GM21528 (cell line): ENCODE measurements around the gene CAP2.
"Not testable (repeated sequence)": the region's sequence is repeated elsewhere in the genome, so short reads cannot be mapped to it uniquely, and the experiment has no call there.

Experiments used
- ATAC-seq: cut with Tn5 transposase; IDR thresholded peaks from one replicate; pipeline ENCODE4 v1.9.1; 2021; ENCODE audit warnings: mild to moderate bottlenecking, moderate library complexity; ENCODE audit not compliant: unreplicated experiment, low FRiP score

The CAP2 gene

GRCh38 chr6:17431581-17431980 is 38.2 kb downstream of the CAP2 start:
- ATAC-seq = no peak

- no peak for ATAC-seq
These were observed 39.0 kb downstream of the CAP2 start for GRCh38 chr6:17432356-17432755.

- no peak for ATAC-seq
These were observed 46.0 kb downstream of the CAP2 start for GRCh38 chr6:17439243-17439993.

GRCh38 chr6:17440811-17441210 is 47.4 kb downstream of the CAP2 start:
- ATAC-seq = not testable (repeated sequence)

- ATAC-seq = no peak
These were observed 48.8 kb downstream of the CAP2 start for GRCh38 chr6:17442196-17442595.

- no peak for ATAC-seq
These were observed 53.3 kb downstream of the CAP2 start for GRCh38 chr6:17446713-17447112.

GRCh38 chr6:17448165-17448564 is 54.8 kb downstream of the CAP2 start:
- ATAC-seq = no peak

DNA sequence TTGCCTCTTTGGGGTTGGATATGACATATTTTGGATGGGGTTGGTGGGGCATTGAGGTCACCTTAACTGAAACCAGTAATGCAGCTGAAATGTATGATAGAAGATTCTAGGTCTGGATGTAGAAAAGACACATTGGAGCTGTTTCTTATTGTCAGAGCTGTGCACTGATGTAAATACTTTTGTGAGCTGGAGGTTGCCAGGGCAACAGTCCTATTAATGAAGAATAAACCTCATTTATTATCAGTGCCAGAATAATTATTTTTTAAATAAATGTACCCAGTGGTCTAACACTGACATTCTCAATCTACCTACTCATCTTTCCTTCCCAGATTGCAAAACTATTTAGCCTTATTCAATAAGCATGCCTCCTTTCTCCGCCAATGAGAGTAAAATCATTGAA is 57.0 kb downstream of the CAP2 start:
- no peak for ATAC-seq

DNA sequence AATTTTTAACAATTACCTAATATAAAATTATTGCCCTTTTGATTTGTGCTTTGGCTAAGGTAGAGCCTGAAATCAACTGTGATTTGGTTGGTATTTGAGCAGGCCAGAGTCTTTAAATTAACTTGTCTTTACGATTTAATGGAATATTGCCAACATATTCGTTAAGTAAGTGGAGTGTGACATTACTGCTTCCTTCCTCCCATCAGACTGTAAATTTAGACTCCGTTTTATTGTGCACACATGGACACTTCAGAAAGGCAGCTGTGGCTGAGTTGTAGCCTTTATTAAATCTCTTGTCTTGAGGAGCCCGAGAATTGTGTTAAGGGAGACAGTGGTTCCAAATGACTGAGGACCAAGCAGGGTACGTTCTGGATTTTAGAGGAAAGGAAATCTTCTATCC is 57.4 kb downstream of the CAP2 start:
- ATAC-seq = no peak

- no peak for ATAC-seq
These were observed 58.7 kb downstream of the CAP2 start for GRCh38 chr6:17452096-17452495.

DNA sequence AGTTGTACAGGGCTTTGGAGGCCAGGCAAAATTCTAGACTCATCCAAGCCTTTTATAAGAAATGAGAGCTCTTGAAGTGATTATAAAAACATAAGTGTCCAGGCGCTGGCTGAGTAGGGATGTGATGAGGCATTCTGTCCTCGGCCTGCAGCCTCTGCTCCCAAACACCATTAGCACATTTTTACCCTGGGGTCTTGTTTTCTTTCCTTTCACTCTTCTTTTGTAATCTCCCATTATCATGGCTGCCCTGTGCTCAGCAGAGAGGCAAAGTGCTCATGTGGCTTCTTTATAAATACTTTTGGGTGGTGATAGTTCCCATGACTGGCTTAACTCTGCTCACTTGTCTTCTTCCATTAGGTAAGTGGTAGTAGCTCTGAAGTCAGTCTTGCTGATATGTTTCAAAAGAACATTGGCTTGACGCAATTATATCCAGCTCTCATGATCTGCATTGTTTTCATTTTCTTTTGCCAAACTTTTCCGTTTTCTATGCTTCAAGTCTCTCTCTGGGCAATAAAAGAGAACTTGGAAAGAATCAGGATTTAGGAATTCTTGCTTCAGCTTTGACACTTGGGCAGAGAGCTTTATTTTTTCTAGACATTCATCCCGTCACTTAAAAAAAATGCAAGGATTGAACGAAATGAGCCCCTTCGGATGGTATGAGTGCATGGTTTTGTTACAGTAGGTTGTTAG is 61.1 kb downstream of the CAP2 start:
- no peak for ATAC-seq

- ATAC-seq = no peak
These were observed 62.5 kb downstream of the CAP2 start for GRCh38 chr6:17455919-17456318.

- ATAC-seq = no peak
These were observed 63.3 kb downstream of the CAP2 start for GRCh38 chr6:17456711-17457110.

DNA sequence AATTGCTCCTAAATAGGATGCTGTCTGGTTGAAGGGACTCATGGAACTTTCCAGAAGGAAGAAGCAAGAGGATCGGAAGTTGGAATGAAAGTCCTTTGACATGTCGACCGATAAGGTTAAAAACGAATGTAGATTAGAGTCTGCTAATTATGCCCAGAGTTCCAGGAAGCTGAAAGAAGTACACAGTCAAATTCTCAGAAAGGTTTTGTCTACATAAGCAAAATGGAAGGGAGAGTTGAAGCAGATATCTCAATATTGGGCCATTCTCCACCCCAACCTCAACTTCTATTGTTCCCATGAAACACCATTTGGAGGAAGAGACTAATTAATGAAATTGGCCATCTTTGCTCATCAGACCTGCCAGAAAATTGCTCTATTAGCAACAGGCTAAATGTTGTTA is 64.0 kb downstream of the CAP2 start:
- ATAC-seq = no peak

DNA sequence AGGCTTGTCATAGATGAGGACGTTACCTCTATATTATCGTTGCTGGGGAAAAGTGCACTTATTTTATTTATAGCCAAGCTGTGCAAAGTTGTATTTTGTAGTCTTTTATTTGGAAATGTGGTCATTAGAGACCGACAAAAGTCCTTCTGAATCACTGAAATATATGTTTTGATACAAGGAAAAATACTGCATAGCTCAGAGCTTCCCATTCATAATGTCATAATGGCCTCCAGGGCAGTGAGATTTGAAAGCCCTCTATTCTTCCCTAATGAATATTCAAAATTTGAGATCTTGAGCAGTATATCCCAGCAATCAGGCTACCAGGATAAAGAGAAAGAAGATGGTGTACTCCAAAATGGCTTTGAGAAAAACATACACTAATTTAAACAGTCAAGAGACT is 64.6 kb downstream of the CAP2 start:
- ATAC-seq = no peak

DNA sequence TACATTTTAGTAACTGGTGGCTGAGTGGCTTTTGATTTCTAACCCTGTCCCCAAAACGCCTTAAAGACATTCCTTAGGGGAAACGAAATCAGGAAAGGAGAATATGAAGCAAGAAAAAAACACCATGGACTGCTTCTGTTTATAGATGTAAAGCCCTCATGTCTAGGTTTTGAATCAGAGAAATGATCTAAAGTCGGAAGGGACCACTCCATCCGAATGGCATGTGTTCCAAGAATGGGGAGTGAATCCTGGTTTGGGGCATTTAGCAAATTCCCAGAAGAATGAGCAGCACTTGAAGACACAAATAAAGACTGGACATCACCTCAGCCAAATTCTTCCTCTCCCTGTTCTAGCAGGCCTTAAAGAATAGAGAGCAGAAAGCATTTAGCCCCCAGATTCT is 65.6 kb downstream of the CAP2 start:
- no peak for ATAC-seq

- ATAC-seq = no peak
These were observed 67.5 kb downstream of the CAP2 start for GRCh38 chr6:17460862-17461261.

DNA sequence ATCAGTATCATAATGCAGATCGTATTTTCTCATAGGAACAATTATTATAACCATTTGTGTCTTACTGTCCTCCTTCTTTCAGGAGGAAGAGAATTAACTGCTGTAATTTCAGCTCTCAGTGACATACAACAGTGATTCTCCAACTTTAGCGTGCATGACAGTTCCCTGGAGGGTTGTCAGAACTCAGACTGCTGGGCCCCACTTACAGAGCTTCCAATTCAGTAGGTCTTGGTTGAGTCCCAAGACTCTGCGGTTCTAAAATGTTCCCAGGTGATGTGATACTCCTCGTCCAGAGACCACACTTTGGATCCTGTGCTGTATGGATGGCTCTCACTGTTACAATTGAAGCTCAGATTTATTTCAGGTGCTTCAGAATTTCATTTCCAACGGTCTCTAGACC is 72.8 kb downstream of the CAP2 start:
- ATAC-seq = no peak

DNA sequence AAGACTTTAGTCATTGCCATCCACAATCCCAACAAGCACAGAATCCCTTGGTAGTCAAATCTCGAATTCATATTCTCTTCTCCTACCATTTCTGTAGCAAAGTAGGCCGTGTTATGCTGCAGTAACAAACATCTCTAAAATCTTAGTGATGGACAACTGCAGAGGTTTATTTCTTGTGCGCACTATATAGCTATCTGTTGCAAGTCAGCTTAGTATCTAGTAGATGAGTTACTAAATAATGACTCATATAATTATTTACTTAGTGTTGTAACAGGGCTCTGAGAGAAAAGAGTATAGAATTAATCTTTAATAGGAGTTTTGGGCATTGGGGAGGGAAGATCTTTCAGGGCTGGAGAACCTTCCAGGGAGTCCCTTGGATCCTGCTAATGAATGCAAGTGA is 73.3 kb downstream of the CAP2 start:
- ATAC-seq = no peak

GRCh38 chr6:17469006-17469832 is 75.8 kb downstream of the CAP2 start:
- no peak for ATAC-seq

DNA sequence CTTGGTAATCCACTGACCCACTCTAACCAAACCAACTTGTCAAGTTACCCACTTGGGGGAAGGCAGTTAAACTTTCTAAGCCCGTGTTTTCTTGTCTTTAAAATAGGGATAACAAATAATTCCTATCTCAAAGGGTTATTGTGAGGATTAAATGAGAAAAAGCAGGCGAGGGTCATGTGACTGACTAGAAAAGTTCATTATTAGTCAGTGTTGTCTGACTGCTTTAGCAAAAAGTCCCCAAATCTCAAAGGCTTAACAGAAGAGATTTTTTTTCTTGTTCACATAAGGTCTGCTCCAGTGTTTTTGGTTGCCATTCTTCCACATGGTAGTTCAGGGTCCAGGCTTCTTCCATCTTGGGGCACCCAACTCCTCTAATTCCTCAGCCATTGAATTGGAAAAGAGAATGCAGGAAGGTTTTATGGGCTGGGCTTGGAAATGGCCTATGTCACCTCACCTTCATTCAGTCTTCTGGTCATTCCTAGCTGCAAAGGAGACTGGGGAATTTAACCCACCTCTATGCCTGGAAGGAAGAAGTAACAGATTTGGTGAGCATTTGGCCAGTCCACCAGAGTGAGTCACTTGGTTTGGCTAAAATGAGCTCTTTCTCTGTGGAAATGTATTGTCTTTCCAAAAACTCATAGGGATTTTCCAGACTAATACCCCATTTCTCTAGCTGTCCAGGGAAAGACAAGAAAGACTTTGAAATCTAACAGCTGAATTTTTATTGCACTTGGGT is 77.0 kb downstream of the CAP2 start:
- ATAC-seq = no peak
